Upper lobe of left lung (tissue), 6 donors: ENCODE measurements around the gene CHSY1. TPM values are rescaled to one million over a fixed set of nuclear protein-coding genes. Genes with fewer than 3 reads are reported as not detected.
"Not testable (repeated sequence)": the region's sequence is repeated elsewhere in the genome, so short reads cannot be mapped to it uniquely, and the experiment has no call there.

Experiments
- ATAC-seq, 2 donors: fragments of 200-7000 bp; cut with Tn5 transposase; one replicate each; pipeline ENCODE4 v1.9.1; 2022; ENCODE audit warnings: mild to moderate bottlenecking in 2 of 2, moderate library complexity in 2 of 2; ENCODE audit not compliant: low FRiP score in 2 of 2
- DNase-seq, 2 donors: peaks; one replicate each; pipeline ENCODE4 v3.0.0-alpha.2; 2019 to 2020
- H3K27ac ChIP-seq, 4 donors: fragments of 200-600 bp; sonication (generic); one replicate each; pipeline ENCODE4 v1.5.1; 2016 to 2019
- H3K27me3 ChIP-seq, 4 donors: fragments of 200-600 bp; sonication (generic); one replicate each; pipeline ENCODE4 v1.5.1; 2017 to 2019
- H3K36me3 ChIP-seq, 4 donors: fragments of 200-600 bp; sonication (generic); one replicate each; pipeline ENCODE4 v1.5.1; 2016 to 2019
- H3K4me1 ChIP-seq, 4 donors: fragments of 200-600 bp; sonication (generic); one replicate each; pipeline ENCODE4 v1.5.1; 2018 to 2019
- H3K4me3 ChIP-seq, 4 donors: fragments of 200-600 bp; sonication (generic); one replicate each; pipeline ENCODE4 v1.5.1; 2017 to 2019; ENCODE audit warnings: mild to moderate bottlenecking in 2 of 4, moderate library complexity in 1 of 4
- H3K9me3 ChIP-seq, 4 donors: fragments of 200-600 bp; sonication (generic); one replicate each; pipeline ENCODE4 v1.5.1; 2018 to 2019
- EP300 ChIP-seq, 4 donors: sonication (generic); formaldehyde crosslinking; IDR thresholded peaks; one replicate each; pipeline ENCODE4 v1.5.1; 2017; ENCODE audit warnings: antibody characterized with exemption in 4 of 4, control low read depth in 2 of 4
- POLR2A ChIP-seq, 4 donors: fragments of 450-650 bp; IDR thresholded peaks; one replicate each; pipeline ENCODE4 v1.5.1; 2016 to 2017; ENCODE audit warnings: antibody characterized with exemption in 4 of 4, mild to moderate bottlenecking in 2 of 4
- POLR2AphosphoS5 ChIP-seq, 2 donors: sonication (generic); formaldehyde crosslinking; IDR thresholded peaks; one replicate each; pipeline ENCODE4 v1.5.1; 2017; ENCODE audit warnings: antibody characterized with exemption in 2 of 2
- WGBS, 2 donors: methylation state at CpG; one replicate each; pipeline ENCODE4 v1.1.5; 2017 to 2018; 5-methylcytosine and 5-hydroxymethylcytosine counted together
- total RNA-seq, 6 donors: library from RNA; depleted of rRNA in 4 of 6; stranded (reverse); fragments of >200 nt in 4 of 6; gene quantifications; one replicate each; pipeline versions ENCODE4 v1.1.0 to v1.2.1, GENCODE V29; 2016 to 2021
- TF ChIP-seq, protein P1 (sequence below), 6 experiments: fragments of 450-650 bp in 4 of 6; fragments of 200-600 bp in 2 of 6; sonication (generic) in 2 of 6; IDR thresholded peaks; one replicate each; pipeline ENCODE4 v1.5.1; 2016 to 2019; ENCODE audit warnings: antibody characterized with exemption in 6 of 6
- donor health status: DM: no; HTN: no; CAD: no; lungs with moderate emphysema.
- donor health status: DM: no; HTN: yes; CAD: no; lungs with severe emphysema.

CHSY1 gene
- total RNA-seq, 6 donors from 2014 or later = 12.4 to 38.3 (median 23.7) TPM

DNA sequence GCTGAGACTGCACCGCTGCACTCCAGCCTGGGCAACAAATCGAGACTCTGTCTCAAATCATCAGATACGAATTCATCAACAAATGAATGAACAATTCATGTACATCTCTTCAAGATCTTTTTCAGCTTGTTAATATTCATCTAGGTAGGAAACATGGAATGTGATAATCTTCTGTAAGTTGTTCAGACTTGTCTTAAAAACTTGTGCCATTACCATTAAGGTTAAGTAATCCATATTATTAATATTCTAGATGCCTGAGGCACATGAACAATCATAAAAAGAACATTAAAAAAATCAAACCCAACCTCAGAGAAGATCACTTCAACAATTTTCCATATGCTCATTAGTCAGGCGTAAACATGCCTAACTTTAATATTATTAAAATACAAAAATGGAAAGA, 36.2 kb downstream of the CHSY1 start:
- peaks cover 12 to 45% (median 23%) of the 10 kb centered on the region in 4 donors for H3K4me1 ChIP-seq
- no peak overlapping the region for H3K27ac ChIP-seq
- 89 to 95% methylated on average over 4 of the region's 4 CpGs for WGBS, 2 donors

DNA sequence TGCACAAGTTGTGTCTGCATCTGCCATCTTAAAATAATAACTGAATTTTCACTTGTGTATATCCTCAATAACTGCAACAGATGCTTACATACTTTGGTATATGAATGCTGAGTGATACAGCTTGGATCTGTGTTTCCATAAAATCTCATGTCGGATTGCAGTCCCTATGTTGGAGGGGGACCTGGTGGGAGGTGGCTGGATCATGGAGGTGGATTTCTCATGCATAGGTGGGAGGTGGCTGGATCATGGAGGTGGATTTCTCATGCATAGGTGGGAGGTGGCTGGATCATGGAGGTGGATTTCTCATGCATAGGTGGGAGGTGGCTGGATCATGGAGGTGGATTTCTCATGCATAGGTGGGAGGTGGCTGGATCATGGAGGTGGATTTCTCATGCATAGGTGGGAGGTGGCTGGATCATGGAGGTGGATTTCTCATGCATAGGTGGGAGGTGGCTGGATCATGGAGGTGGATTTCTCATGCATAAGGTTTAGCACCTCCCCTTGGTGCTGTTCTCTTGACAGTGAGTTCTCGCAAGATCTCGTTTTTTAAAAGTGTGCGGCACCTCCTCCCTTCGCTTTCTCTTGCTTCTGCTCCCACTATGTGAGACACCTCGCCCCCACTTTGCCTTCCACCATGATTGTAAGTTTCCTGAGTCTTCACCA, 37.3 kb downstream of the CHSY1 start:
- peaks cover 13 to 42% (median 29%) of the 10 kb centered on the region in 4 donors for H3K4me1 ChIP-seq
- H3K27me3 ChIP-seq, DNase-seq, H3K9me3 ChIP-seq, ATAC-seq, H3K4me3 ChIP-seq, H3K27ac ChIP-seq, H3K36me3 ChIP-seq: not testable (repeated sequence)
- WGBS, 2 donors = 92 to 95% methylated on average over 6 of the region's 6 CpGs

More for the DNA sequence above, 36.2 kb downstream of the CHSY1 start:
- TF ChIP-seq, protein P1, sequence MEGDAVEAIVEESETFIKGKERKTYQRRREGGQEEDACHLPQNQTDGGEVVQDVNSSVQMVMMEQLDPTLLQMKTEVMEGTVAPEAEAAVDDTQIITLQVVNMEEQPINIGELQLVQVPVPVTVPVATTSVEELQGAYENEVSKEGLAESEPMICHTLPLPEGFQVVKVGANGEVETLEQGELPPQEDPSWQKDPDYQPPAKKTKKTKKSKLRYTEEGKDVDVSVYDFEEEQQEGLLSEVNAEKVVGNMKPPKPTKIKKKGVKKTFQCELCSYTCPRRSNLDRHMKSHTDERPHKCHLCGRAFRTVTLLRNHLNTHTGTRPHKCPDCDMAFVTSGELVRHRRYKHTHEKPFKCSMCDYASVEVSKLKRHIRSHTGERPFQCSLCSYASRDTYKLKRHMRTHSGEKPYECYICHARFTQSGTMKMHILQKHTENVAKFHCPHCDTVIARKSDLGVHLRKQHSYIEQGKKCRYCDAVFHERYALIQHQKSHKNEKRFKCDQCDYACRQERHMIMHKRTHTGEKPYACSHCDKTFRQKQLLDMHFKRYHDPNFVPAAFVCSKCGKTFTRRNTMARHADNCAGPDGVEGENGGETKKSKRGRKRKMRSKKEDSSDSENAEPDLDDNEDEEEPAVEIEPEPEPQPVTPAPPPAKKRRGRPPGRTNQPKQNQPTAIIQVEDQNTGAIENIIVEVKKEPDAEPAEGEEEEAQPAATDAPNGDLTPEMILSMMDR (IDR thresholded peaks at IDR 0.05) = no peak
- TF ChIP-seq POLR2A (IDR thresholded peaks at IDR 0.05) (no peak), POLR2AphosphoS5 (IDR thresholded peaks at IDR 0.05) (no peak), EP300 (IDR thresholded peaks at IDR 0.05) (no peak)
- DNase-seq (no peak), ATAC-seq (no peak)
- Histone ChIP-seq H3K4me3 (no peak overlapping the region), H3K9me3 (no peaks in the 10 kb centered on the region), H3K36me3 (no peaks in the 10 kb centered on the region), H3K27me3 (no peaks in the 10 kb centered on the region)

GRCh38 chr15:101213570-101213969, 38.3 kb downstream of the CHSY1 start:
- Histone ChIP-seq H3K4me3 (no peak overlapping the region), H3K9me3 (no peaks in the 10 kb centered on the region), H3K4me1 (peaks cover 21 to 44% (median 38%) of the 10 kb centered on the region in 4 donors), H3K36me3 (no peaks in the 10 kb centered on the region), H3K27ac (no peak overlapping the region), H3K27me3 (no peaks in the 10 kb centered on the region)
- 65 to 68% methylated on average over 5 of the region's 5 CpGs for WGBS, 2 donors
- DNase-seq (no peak), ATAC-seq (no peak)
- TF ChIP-seq POLR2A (IDR thresholded peaks at IDR 0.05) (no peak), POLR2AphosphoS5 (IDR thresholded peaks at IDR 0.05) (no peak), EP300 (IDR thresholded peaks at IDR 0.05) (no peak)
- TF ChIP-seq, protein P1 (IDR thresholded peaks at IDR 0.05) = no peak

DNA sequence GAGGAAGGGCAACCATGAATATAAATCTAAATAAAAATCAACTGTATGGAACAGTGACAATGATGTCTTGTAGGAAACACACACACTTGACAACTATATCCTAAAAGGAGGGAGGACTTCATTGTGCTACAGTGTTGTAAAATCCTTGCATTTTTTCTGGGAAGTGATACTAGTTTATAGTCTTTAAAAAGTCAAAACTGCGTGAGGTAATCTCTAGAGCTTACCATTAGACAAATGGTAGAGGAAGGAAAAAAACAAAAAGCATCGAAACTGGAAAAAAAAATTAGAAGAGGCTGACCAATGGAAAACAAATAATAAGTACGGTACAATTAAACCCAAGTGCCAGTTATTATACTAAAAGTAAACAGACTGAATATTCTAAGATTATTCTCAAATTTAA, 38.7 kb downstream of the CHSY1 start:
- ATAC-seq = no peak
- no peak for TF ChIP-seq POLR2A (IDR thresholded peaks at IDR 0.05)
- no peak for TF ChIP-seq EP300 (IDR thresholded peaks at IDR 0.05)
- TF ChIP-seq, protein P1 (IDR thresholded peaks at IDR 0.05) = no peak
- no peak for TF ChIP-seq POLR2AphosphoS5 (IDR thresholded peaks at IDR 0.05)
- 45 to 52% methylated on average over 3 of the region's 3 CpGs for WGBS, 2 donors

GRCh38 chr15:101211897-101212296, 40.0 kb downstream of the CHSY1 start:
- no peaks in the 10 kb centered on the region for H3K27me3 ChIP-seq
- 81 to 95% methylated on average over 4 of the region's 4 CpGs for WGBS, 2 donors
- DNase-seq = no peak
- TF ChIP-seq POLR2AphosphoS5 (IDR thresholded peaks at IDR 0.05) (no peak), EP300 (IDR thresholded peaks at IDR 0.05) (no peak), POLR2A (IDR thresholded peaks at IDR 0.05) (no peak)
- TF ChIP-seq, protein P1 (IDR thresholded peaks at IDR 0.05) = no peak
- no peaks in the 10 kb centered on the region for H3K9me3 ChIP-seq
- no peak for ATAC-seq
- peaks cover 24 to 61% (median 43%) of the 10 kb centered on the region in 4 donors for H3K4me1 ChIP-seq
- H3K4me3 ChIP-seq = no peak overlapping the region
- no peak overlapping the region for H3K27ac ChIP-seq
- no peaks in the 10 kb centered on the region for H3K36me3 ChIP-seq

More for the DNA sequence above, 38.7 kb downstream of the CHSY1 start:
- no peak overlapping the region for H3K4me3 ChIP-seq
- H3K27ac ChIP-seq = no peak overlapping the region
- no peaks in the 10 kb centered on the region for H3K36me3 ChIP-seq
- peaks cover 21 to 49% (median 41%) of the 10 kb centered on the region in 4 donors for H3K4me1 ChIP-seq
- no peaks in the 10 kb centered on the region for H3K9me3 ChIP-seq
- no peaks in the 10 kb centered on the region for H3K27me3 ChIP-seq
- no peak for DNase-seq
